H7 (cell line): ENCODE results near the gene CCDC88C. TPM values are rescaled to one million over a fixed set of nuclear protein-coding genes. Genes with fewer than 3 reads are reported as not detected.
A peak's percentile ranks its signal among the peaks of the same experiment; 100 is the strongest.
"Not testable (repeated sequence)": the region's sequence is repeated elsewhere in the genome, so short reads cannot be mapped to it uniquely, and the experiment has no call there.

Experiments
- DNase-seq: peaks from one replicate; pipeline ENCODE4 v3.0.0; 2012
- H3K27me3 ChIP-seq: 2 replicates; pipeline ENCODE4 v1.6.0; 2011; ENCODE audit warnings: mild to moderate bottlenecking, low read length; ENCODE audit not compliant: control insufficient read depth, insufficient read depth
- H3K36me3 ChIP-seq: replicated peaks from 2 replicates; pipeline ENCODE4 v1.5.1; 2011; ENCODE audit warnings: low read length; ENCODE audit not compliant: control insufficient read depth, insufficient read depth
- H3K4me3 ChIP-seq: 2 replicates; pipeline ENCODE4 v1.5.1; 2011; ENCODE audit warnings: low read depth, mild to moderate bottlenecking, control low read depth, low read length, moderate library complexity; ENCODE audit not compliant: insufficient read depth
- total RNA-seq: library from RNA; depleted of rRNA; stranded (reverse); fragments of >200 nt; shearing (Covaris generic); gene quantifications from 2 replicates; pipeline ENCODE4 v1.2.3, GENCODE V29; 2014; rRNA removed

The CCDC88C gene
- 25.2 and 34.0 TPM in 2 replicates for total RNA-seq

GRCh38 chr14:91417120-91417982 is at the start of gene CCDC88C:
Gene CCDC88C, minus strand, starts transcription at chr14:91417820. Its CDS starts 130 bp downstream, at chr14:91417690.
- Histone ChIP-seq H3K4me3 (peak within 1 kb of the TSS; percentile 83), H3K27me3 (no peaks in the 10 kb centered on the region), H3K36me3 (no peaks in the 10 kb centered on the region; the same call in 1 of the 2 replicates)
- peak; percentile 96 for DNase-seq

GRCh38 chr14:91466192-91466591 is 48.6 kb upstream of the CCDC88C start:
- H3K36me3 ChIP-seq: peaks cover 18% of the 10 kb centered on the region
- no peaks in the 10 kb centered on the region for H3K27me3 ChIP-seq
- no peak for DNase-seq
- H3K4me3 ChIP-seq: no peak overlapping the region

GRCh38 chr14:91464615-91465205 is 47.1 kb upstream of the CCDC88C start:
- Histone ChIP-seq H3K36me3 (peaks cover 23% of the 10 kb centered on the region), H3K27me3 (no peaks in the 10 kb centered on the region)
- DNase-seq: no peak

GRCh38 chr14:91458612-91459011 is 41.0 kb upstream of the CCDC88C start:
- Histone ChIP-seq H3K36me3 (peaks cover 25% of the 10 kb centered on the region), H3K27me3 (no peaks in the 10 kb centered on the region), H3K4me3 (no peak overlapping the region)
- no peak for DNase-seq

More at GRCh38 chr14:91464615-91465205, 47.1 kb upstream of the CCDC88C start:
- H3K4me3 ChIP-seq: no peak overlapping the region

- peaks cover 20% of the 10 kb centered on the region for H3K36me3 ChIP-seq
- no peak for DNase-seq
- H3K4me3 ChIP-seq: no peak overlapping the region
- H3K27me3 ChIP-seq: no peaks in the 10 kb centered on the region
These were observed 38.7 kb upstream of the CCDC88C start for GRCh38 chr14:91456283-91456682.

- H3K36me3 ChIP-seq: peaks cover 10% of the 10 kb centered on the region
- no peak for DNase-seq
- no peaks in the 10 kb centered on the region for H3K27me3 ChIP-seq
- no peak overlapping the region for H3K4me3 ChIP-seq
These were observed 37.0 kb upstream of the CCDC88C start for GRCh38 chr14:91454580-91454979.

- Histone ChIP-seq H3K4me3 (no peak overlapping the region), H3K27me3 (no peaks in the 10 kb centered on the region), H3K36me3 (peaks cover 10% of the 10 kb centered on the region)
- no peak for DNase-seq
These were observed 36.5 kb upstream of the CCDC88C start for GRCh38 chr14:91454155-91454554.

GRCh38 chr14:91453744-91454143 is 36.1 kb upstream of the CCDC88C start:
- no peak for DNase-seq
- H3K27me3 ChIP-seq: no peaks in the 10 kb centered on the region
- peaks cover 10% of the 10 kb centered on the region for H3K36me3 ChIP-seq
- no peak overlapping the region for H3K4me3 ChIP-seq

- DNase-seq: no peak
- no peaks in the 10 kb centered on the region for H3K27me3 ChIP-seq
- no peaks in the 10 kb centered on the region for H3K36me3 ChIP-seq
- H3K4me3 ChIP-seq: no peak overlapping the region
These were observed 26.9 kb upstream of the CCDC88C start for GRCh38 chr14:91444335-91445020.

GRCh38 chr14:91439345-91439744 is 21.7 kb upstream of the CCDC88C start:
- H3K36me3 ChIP-seq: no peaks in the 10 kb centered on the region
- no peak for DNase-seq
- H3K4me3 ChIP-seq: no peak overlapping the region
- H3K27me3 ChIP-seq: no peaks in the 10 kb centered on the region

- H3K4me3 ChIP-seq: no peak overlapping the region
These were observed 21.2 kb upstream of the CCDC88C start for GRCh38 chr14:91438845-91439244.

GRCh38 chr14:91436266-91436665 is 18.6 kb upstream of the CCDC88C start:
- DNase-seq, H3K4me3 ChIP-seq, H3K36me3 ChIP-seq, H3K27me3 ChIP-seq: not testable (repeated sequence)

More at GRCh38 chr14:91438845-91439244, 21.2 kb upstream of the CCDC88C start:
- DNase-seq: no peak
- Histone ChIP-seq H3K36me3 (no peaks in the 10 kb centered on the region), H3K27me3 (no peaks in the 10 kb centered on the region)

- Histone ChIP-seq H3K36me3 (no peaks in the 10 kb centered on the region), H3K4me3 (no peak overlapping the region), H3K27me3 (no peaks in the 10 kb centered on the region)
- DNase-seq: no peak
These were observed 11.8 kb upstream of the CCDC88C start for GRCh38 chr14:91429385-91429784.

- DNase-seq, H3K27me3 ChIP-seq, H3K36me3 ChIP-seq, H3K4me3 ChIP-seq: not testable (repeated sequence)
These were observed 11.3 kb upstream of the CCDC88C start for GRCh38 chr14:91428931-91429330.
